ENCODE measurements around the gene CCZ1. TPM values are rescaled to one million over a fixed set of nuclear protein-coding genes. Genes with fewer than 3 reads are reported as not detected.
"Not testable (repeated sequence)": the region's sequence is repeated elsewhere in the genome, so short reads cannot be mapped to it uniquely, and the experiment has no call there.

The CCZ1 gene
- total RNA-seq, 1 donor from 2014 or later = 62.1 TPM

- DNase-seq (ENCODE audit: low spot score); H3K27me3 Mint-ChIP-seq (ENCODE audit: unreplicated experiment); H3K4me3 Mint-ChIP-seq (ENCODE audit: unreplicated experiment); H3K36me3 Mint-ChIP-seq (ENCODE audit: low read depth, unreplicated experiment); H3K9me3 Mint-ChIP-seq (ENCODE audit: unreplicated experiment); H3K27ac Mint-ChIP-seq (ENCODE audit: unreplicated experiment); H3K4me1 Mint-ChIP-seq (ENCODE audit: unreplicated experiment): not testable (repeated sequence)
Measured at GRCh38 chr7:5890244-5890643, 8.3 kb upstream of the CCZ1 start.

DNA sequence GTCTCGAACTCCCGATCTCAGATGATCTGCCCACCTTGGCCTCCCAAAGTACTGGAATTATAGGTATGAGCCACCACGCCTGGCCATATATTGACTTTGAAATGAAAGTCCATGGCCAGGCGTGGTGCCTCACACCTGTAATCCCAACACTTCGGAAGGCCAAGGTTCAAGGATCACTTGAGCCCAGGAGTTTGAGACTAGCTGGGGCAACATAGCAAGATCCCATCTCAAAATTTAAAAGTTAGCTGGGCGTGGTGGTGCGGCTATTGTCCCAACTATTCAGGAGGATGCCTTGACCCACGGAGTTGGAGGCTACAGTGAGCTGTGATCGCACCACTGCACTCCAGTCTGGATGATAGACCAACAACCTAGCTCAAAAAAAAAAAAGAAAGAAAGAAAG is 6.0 kb upstream of the CCZ1 start:
- Mint-ChIP-seq H3K9me3 (ENCODE audit: unreplicated experiment) (no peaks in the 10 kb centered on the region), H3K4me1 (ENCODE audit: unreplicated experiment) (no peaks in the 10 kb centered on the region), H3K36me3 (ENCODE audit: low read depth, unreplicated experiment) (no peaks in the 10 kb centered on the region), H3K27ac (ENCODE audit: unreplicated experiment) (no peak overlapping the region), H3K27me3 (ENCODE audit: unreplicated experiment) (peaks cover 2% of the 10 kb centered on the region), H3K4me3 (ENCODE audit: unreplicated experiment) (no peak overlapping the region)
- DNase-seq (ENCODE audit: low spot score) = no peak
- TF ChIP-seq, protein P1, sequence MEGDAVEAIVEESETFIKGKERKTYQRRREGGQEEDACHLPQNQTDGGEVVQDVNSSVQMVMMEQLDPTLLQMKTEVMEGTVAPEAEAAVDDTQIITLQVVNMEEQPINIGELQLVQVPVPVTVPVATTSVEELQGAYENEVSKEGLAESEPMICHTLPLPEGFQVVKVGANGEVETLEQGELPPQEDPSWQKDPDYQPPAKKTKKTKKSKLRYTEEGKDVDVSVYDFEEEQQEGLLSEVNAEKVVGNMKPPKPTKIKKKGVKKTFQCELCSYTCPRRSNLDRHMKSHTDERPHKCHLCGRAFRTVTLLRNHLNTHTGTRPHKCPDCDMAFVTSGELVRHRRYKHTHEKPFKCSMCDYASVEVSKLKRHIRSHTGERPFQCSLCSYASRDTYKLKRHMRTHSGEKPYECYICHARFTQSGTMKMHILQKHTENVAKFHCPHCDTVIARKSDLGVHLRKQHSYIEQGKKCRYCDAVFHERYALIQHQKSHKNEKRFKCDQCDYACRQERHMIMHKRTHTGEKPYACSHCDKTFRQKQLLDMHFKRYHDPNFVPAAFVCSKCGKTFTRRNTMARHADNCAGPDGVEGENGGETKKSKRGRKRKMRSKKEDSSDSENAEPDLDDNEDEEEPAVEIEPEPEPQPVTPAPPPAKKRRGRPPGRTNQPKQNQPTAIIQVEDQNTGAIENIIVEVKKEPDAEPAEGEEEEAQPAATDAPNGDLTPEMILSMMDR (IDR thresholded peaks at IDR 0.05; ENCODE audit: unreplicated experiment) = no peak

GRCh38 chr7:5897369-5897919 is 1.1 kb upstream of the CCZ1 start:
- H3K27me3 Mint-ChIP-seq (ENCODE audit: unreplicated experiment); H3K9me3 Mint-ChIP-seq (ENCODE audit: unreplicated experiment); H3K4me1 Mint-ChIP-seq (ENCODE audit: unreplicated experiment); H3K4me3 Mint-ChIP-seq (ENCODE audit: unreplicated experiment); DNase-seq (ENCODE audit: low spot score); H3K36me3 Mint-ChIP-seq (ENCODE audit: low read depth, unreplicated experiment): not testable (repeated sequence)
- peak overlapping the region; percentile 45 for H3K27ac Mint-ChIP-seq (ENCODE audit: unreplicated experiment)

- H3K9me3 Mint-ChIP-seq (ENCODE audit: unreplicated experiment); H3K27ac Mint-ChIP-seq (ENCODE audit: unreplicated experiment); DNase-seq (ENCODE audit: low spot score); H3K4me1 Mint-ChIP-seq (ENCODE audit: unreplicated experiment); H3K36me3 Mint-ChIP-seq (ENCODE audit: low read depth, unreplicated experiment); H3K27me3 Mint-ChIP-seq (ENCODE audit: unreplicated experiment); H3K4me3 Mint-ChIP-seq (ENCODE audit: unreplicated experiment): not testable (repeated sequence)
Measured at GRCh38 chr7:5903002-5903401, 4.5 kb downstream of the CCZ1 start.

DNA sequence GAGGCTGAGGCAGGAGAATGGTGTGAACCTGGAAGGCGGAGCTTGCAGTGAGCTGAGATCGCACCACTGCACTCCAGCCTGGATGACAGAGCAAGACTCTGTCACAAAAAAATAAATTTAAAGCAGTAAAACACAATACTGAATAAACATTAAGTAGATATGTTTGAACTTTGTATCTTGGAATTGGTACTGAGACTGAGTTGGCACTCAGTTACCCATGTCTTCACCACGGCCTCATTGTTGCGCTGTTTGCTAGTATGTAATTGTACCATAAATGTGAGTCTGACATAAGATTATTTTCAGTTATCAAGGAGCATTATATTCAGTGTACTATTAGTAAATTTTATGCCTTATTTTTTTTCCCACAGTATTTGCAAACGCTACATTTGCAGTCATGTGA is 6.2 kb downstream of the CCZ1 start:
- H3K9me3 Mint-ChIP-seq (ENCODE audit: unreplicated experiment); H3K27ac Mint-ChIP-seq (ENCODE audit: unreplicated experiment); H3K4me3 Mint-ChIP-seq (ENCODE audit: unreplicated experiment): not testable (repeated sequence)

GRCh38 chr7:5908835-5909234 is 10.3 kb downstream of the CCZ1 start:
- H3K27ac Mint-ChIP-seq (ENCODE audit: unreplicated experiment); H3K4me3 Mint-ChIP-seq (ENCODE audit: unreplicated experiment); DNase-seq (ENCODE audit: low spot score); H3K27me3 Mint-ChIP-seq (ENCODE audit: unreplicated experiment); H3K36me3 Mint-ChIP-seq (ENCODE audit: low read depth, unreplicated experiment); H3K4me1 Mint-ChIP-seq (ENCODE audit: unreplicated experiment); H3K9me3 Mint-ChIP-seq (ENCODE audit: unreplicated experiment): not testable (repeated sequence)

More for the DNA sequence above, 6.2 kb downstream of the CCZ1 start:
- H3K4me1 Mint-ChIP-seq (ENCODE audit: unreplicated experiment); H3K27me3 Mint-ChIP-seq (ENCODE audit: unreplicated experiment); H3K36me3 Mint-ChIP-seq (ENCODE audit: low read depth, unreplicated experiment); DNase-seq (ENCODE audit: low spot score): not testable (repeated sequence)

DNA sequence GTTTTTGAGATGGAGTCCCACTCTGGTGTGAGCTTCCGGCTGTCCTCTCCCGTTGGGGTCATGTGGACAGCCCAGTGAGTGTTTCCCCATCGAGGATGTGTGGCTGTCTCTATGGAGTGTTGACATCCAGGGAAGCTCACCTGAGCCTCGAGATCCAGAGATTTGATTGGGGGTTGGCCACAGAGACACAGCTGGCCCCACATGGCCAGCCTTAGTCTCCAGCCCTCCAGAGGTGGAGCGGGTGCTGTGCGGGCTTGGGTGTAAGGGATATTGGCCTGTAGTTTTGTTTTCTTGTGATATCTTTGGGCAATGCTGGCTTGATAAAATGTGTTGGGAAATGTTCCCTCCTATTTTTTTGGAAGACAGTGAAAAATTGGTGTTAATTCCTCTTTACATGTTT is 18.0 kb downstream of the CCZ1 start:
- not testable (repeated sequence) for H3K27me3 Mint-ChIP-seq (ENCODE audit: unreplicated experiment); H3K4me3 Mint-ChIP-seq (ENCODE audit: unreplicated experiment); H3K9me3 Mint-ChIP-seq (ENCODE audit: unreplicated experiment); H3K27ac Mint-ChIP-seq (ENCODE audit: unreplicated experiment); H3K4me1 Mint-ChIP-seq (ENCODE audit: unreplicated experiment); DNase-seq (ENCODE audit: low spot score); H3K36me3 Mint-ChIP-seq (ENCODE audit: low read depth, unreplicated experiment)

- not testable (repeated sequence) for H3K27me3 Mint-ChIP-seq (ENCODE audit: unreplicated experiment); H3K36me3 Mint-ChIP-seq (ENCODE audit: low read depth, unreplicated experiment); DNase-seq (ENCODE audit: low spot score); H3K27ac Mint-ChIP-seq (ENCODE audit: unreplicated experiment); H3K4me1 Mint-ChIP-seq (ENCODE audit: unreplicated experiment); H3K9me3 Mint-ChIP-seq (ENCODE audit: unreplicated experiment); H3K4me3 Mint-ChIP-seq (ENCODE audit: unreplicated experiment)
Measured at GRCh38 chr7:5924180-5924579, 25.6 kb downstream of the CCZ1 start.

DNA sequence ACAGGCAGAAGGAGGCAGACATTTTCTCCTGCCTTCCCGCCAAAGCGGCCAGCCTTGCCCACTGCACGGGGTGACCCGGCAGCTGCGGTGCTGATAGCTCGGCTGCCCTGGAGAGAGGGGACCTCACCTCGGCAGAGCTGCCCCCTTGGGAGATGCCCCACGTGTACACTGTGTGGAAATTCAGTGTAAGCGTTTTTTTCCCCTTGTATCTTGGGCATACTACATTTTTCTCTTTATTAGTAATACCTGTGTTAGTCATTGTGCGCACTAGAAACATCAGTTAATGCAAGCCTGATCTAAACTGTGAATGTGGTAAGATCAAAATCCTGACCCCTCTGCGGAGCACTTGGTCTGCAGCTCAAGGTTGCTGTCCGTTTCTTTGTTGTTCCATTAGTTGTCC is 26.1 kb downstream of the CCZ1 start:
- DNase-seq (ENCODE audit: low spot score); H3K4me3 Mint-ChIP-seq (ENCODE audit: unreplicated experiment); H3K27ac Mint-ChIP-seq (ENCODE audit: unreplicated experiment); H3K4me1 Mint-ChIP-seq (ENCODE audit: unreplicated experiment); H3K36me3 Mint-ChIP-seq (ENCODE audit: low read depth, unreplicated experiment); H3K9me3 Mint-ChIP-seq (ENCODE audit: unreplicated experiment); H3K27me3 Mint-ChIP-seq (ENCODE audit: unreplicated experiment): not testable (repeated sequence)

- H3K27me3 Mint-ChIP-seq (ENCODE audit: unreplicated experiment); H3K36me3 Mint-ChIP-seq (ENCODE audit: low read depth, unreplicated experiment); H3K27ac Mint-ChIP-seq (ENCODE audit: unreplicated experiment); DNase-seq (ENCODE audit: low spot score); H3K4me1 Mint-ChIP-seq (ENCODE audit: unreplicated experiment); H3K4me3 Mint-ChIP-seq (ENCODE audit: unreplicated experiment); H3K9me3 Mint-ChIP-seq (ENCODE audit: unreplicated experiment): not testable (repeated sequence)
Measured at GRCh38 chr7:5926263-5926870, 27.8 kb downstream of the CCZ1 start.

DNA sequence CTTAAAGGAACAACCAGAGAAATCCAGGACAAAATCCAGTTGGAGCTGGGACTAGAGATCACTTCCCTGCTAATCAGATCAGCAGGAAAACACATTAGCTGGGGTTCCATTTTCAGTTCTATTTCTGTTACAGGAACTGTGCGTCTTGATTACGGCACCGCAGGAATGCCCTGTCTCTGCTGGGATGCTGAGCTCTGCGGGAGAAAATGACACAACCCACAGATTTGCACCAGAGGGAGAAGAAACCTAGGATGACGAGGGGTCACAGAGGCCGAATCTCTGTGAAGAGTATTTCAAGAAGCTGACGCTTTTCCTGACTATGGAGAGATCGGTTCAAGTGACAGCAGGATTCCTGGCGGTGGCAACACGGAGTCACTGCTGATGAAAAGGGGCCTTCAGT is 31.8 kb downstream of the CCZ1 start:
- not testable (repeated sequence) for H3K4me3 Mint-ChIP-seq (ENCODE audit: unreplicated experiment); H3K9me3 Mint-ChIP-seq (ENCODE audit: unreplicated experiment); H3K27ac Mint-ChIP-seq (ENCODE audit: unreplicated experiment); H3K4me1 Mint-ChIP-seq (ENCODE audit: unreplicated experiment); H3K27me3 Mint-ChIP-seq (ENCODE audit: unreplicated experiment); H3K36me3 Mint-ChIP-seq (ENCODE audit: low read depth, unreplicated experiment); DNase-seq (ENCODE audit: low spot score)

DNA sequence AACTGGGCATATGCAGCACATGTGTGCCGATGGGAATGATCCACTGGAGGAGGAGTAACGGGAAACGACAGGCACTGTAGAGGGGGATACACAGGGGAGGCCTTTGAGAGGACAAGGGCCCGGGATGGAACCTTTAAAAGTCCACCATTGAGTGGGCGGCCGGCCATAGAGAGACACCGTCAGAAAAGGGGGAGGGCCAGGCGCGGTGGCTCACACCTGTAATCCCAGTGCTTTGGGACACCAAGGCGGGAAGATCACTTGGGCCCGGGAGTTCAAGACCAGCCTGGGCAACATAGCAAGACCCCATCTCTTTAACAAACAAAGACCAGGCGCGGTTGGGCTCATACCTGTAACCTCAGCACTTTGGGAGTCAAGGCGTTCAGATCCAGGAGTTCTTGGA is 32.7 kb downstream of the CCZ1 start:
- H3K27ac Mint-ChIP-seq (ENCODE audit: unreplicated experiment); H3K27me3 Mint-ChIP-seq (ENCODE audit: unreplicated experiment); H3K4me1 Mint-ChIP-seq (ENCODE audit: unreplicated experiment); H3K9me3 Mint-ChIP-seq (ENCODE audit: unreplicated experiment); DNase-seq (ENCODE audit: low spot score); H3K4me3 Mint-ChIP-seq (ENCODE audit: unreplicated experiment); H3K36me3 Mint-ChIP-seq (ENCODE audit: low read depth, unreplicated experiment): not testable (repeated sequence)
